OCI-LY7 (cell line): Measurements from ENCODE around the gene NRN1.
"Not testable (repeated sequence)": the region's sequence is repeated elsewhere in the genome, so short reads cannot be mapped to it uniquely, and the experiment has no call there.

Experiments used
- CTCF ChIP-seq: fragments of 200-600 bp; sonication (generic); conservative IDR thresholded peaks from 2 replicates; pipeline ENCODE4 v1.5.1; 2014; ENCODE audit warnings: mild to moderate bottlenecking, antibody characterized with exemption, low read length, moderate library complexity, mixed read lengths
- EZH2phosphoT487 ChIP-seq: fragments of 200-600 bp; sonication (generic); IDR thresholded peaks from 2 replicates; pipeline ENCODE4 v1.6.1; 2018; ENCODE audit warnings: low read depth, borderline replicate concordance, mild to moderate bottlenecking, mixed run types, antibody characterized with exemption, low read length, moderate library complexity, mixed read lengths

- TF ChIP-seq CTCF, EZH2phosphoT487: not testable (repeated sequence)
These were observed 38.7 kb downstream of the NRN1 start for GRCh38 chr6:5968036-5968435.
